ENCODE results near the gene NOS1AP. TPM values are rescaled to one million over a fixed set of nuclear protein-coding genes. Genes with fewer than 3 reads are reported as not detected.

NOS1AP gene
- total RNA-seq, 1 donor from 2014 or later: 4.9 TPM

GRCh38 chr1:162363823-162364222, 294.3 kb downstream of the NOS1AP start:
- no peaks in the 10 kb centered on the region for H3K9me3 ChIP-seq
- no peaks in the 10 kb centered on the region for H3K36me3 ChIP-seq
- DNase-seq: no peak
- no peaks in the 10 kb centered on the region for H3K27me3 ChIP-seq
- ATAC-seq: no peak
- TF ChIP-seq, protein P1, sequence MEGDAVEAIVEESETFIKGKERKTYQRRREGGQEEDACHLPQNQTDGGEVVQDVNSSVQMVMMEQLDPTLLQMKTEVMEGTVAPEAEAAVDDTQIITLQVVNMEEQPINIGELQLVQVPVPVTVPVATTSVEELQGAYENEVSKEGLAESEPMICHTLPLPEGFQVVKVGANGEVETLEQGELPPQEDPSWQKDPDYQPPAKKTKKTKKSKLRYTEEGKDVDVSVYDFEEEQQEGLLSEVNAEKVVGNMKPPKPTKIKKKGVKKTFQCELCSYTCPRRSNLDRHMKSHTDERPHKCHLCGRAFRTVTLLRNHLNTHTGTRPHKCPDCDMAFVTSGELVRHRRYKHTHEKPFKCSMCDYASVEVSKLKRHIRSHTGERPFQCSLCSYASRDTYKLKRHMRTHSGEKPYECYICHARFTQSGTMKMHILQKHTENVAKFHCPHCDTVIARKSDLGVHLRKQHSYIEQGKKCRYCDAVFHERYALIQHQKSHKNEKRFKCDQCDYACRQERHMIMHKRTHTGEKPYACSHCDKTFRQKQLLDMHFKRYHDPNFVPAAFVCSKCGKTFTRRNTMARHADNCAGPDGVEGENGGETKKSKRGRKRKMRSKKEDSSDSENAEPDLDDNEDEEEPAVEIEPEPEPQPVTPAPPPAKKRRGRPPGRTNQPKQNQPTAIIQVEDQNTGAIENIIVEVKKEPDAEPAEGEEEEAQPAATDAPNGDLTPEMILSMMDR (IDR thresholded peaks at IDR 0.05): no peak
- no peaks in the 10 kb centered on the region for H3K4me1 ChIP-seq
- no peak overlapping the region for H3K27ac ChIP-seq
- no peak overlapping the region for H3K4me3 ChIP-seq
- intact Hi-C loops (cut with DNase I): no loop called here

DNA sequence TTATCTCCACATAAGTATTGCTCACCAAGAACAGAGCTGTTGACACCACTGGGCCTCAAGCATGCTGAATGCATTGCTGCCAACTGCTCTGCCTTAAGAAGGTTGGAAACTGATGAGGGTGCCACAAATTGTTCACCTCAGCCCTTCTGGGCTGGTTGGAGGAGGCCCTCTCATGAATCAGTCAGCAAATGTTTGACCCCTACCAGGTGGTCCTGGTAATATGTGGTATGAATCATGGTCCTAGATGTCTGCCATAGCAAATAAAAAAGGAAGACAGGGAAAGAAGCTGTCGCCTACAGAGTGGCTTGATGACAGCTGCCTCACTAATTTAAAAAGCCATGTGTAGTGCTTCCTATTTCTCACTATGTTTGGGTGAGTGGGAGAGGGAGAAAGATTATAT, 295.0 kb downstream of the NOS1AP start:
- DNase-seq (no peak), ATAC-seq (no peak)
- intact Hi-C loops (cut with DNase I): no loop called here
- TF ChIP-seq, protein P1 (IDR thresholded peaks at IDR 0.05): no peak
- Histone ChIP-seq H3K4me3 (no peak overlapping the region), H3K27ac (no peak overlapping the region), H3K9me3 (no peaks in the 10 kb centered on the region), H3K4me1 (no peaks in the 10 kb centered on the region), H3K36me3 (no peaks in the 10 kb centered on the region), H3K27me3 (no peaks in the 10 kb centered on the region)

DNA sequence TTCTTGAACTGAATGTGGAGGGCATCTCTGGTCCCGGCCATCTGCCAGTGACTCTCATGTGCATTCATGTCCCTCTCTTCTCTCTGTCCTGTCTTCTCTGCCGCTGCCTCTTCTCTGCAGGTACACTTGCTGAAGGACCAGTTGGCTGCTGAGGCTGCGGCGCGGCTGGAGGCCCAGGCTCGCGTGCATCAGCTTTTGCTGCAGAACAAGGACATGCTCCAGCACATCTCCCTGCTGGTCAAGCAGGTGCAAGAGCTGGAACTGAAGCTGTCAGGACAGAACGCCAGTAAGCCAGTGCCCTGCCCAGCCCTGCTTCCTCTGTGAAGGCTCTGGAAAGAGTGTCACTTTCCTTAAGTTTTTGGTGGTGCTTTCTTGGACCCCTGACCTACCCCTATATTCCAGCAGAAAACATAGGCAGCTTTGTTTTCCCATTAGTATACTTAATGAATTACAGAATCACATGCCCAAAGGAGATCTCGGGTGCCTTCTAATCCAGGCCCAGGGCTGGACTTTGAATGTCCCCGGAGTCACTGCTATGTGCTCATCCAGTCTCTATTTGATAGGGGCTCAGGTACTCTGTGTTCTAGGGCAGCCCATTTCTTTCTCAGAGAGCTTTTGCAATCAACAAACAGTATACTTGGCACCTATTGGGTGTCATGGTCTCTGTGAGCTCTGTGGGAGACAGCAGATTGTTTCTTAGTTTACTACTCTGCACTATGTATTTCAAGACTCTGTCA, 296.0 kb downstream of the NOS1AP start:
- intact Hi-C loops (cut with DNase I): no loop called here
- Histone ChIP-seq H3K4me3 (no peak overlapping the region), H3K27me3 (no peaks in the 10 kb centered on the region), H3K27ac (no peak overlapping the region), H3K36me3 (no peaks in the 10 kb centered on the region), H3K9me3 (no peaks in the 10 kb centered on the region), H3K4me1 (no peaks in the 10 kb centered on the region)
- DNase-seq (no peak), ATAC-seq (no peak)
- TF ChIP-seq, protein P1 (IDR thresholded peaks at IDR 0.05): no peak

DNA sequence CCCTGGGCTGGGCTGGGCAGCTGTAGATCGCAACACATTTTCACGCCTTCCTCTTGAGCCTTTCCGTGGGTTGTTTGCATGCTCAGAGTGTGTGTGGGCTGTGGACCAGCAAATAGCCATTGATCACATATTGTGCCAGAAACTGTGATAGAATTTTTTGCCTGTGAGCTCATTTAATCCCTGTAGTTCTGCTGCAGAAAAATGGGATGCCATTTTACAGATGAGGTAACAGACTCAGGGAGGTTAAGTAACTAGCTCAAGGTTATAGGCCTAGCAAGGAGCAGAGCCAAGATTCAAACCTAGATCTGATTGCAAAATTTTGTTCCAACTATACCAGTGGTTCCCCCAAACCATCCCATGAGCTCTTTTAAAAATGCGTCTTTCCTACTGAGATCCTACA, 296.7 kb downstream of the NOS1AP start:
- H3K27me3 ChIP-seq: no peaks in the 10 kb centered on the region
- ATAC-seq (no peak), DNase-seq (no peak)
- H3K36me3 ChIP-seq: no peaks in the 10 kb centered on the region
- intact Hi-C loops (cut with DNase I): no loop called here
- TF ChIP-seq, protein P1 (IDR thresholded peaks at IDR 0.05): no peak
- H3K4me3 ChIP-seq: no peak overlapping the region
- no peak overlapping the region for H3K27ac ChIP-seq
- no peaks in the 10 kb centered on the region for H3K9me3 ChIP-seq
- H3K4me1 ChIP-seq: no peaks in the 10 kb centered on the region

- H3K27ac ChIP-seq: no peak overlapping the region
- no peak for ATAC-seq
- DNase-seq: no peak
- TF ChIP-seq, protein P1 (IDR thresholded peaks at IDR 0.05): no peak
- no peaks in the 10 kb centered on the region for H3K27me3 ChIP-seq
- no peak overlapping the region for H3K4me3 ChIP-seq
- no peaks in the 10 kb centered on the region for H3K9me3 ChIP-seq
- intact Hi-C loops (cut with DNase I): no loop called here
- no peaks in the 10 kb centered on the region for H3K36me3 ChIP-seq
- H3K4me1 ChIP-seq: no peaks in the 10 kb centered on the region
These were observed 297.2 kb downstream of the NOS1AP start for GRCh38 chr1:162366671-162367070.

GRCh38 chr1:162367073-162367472, 297.6 kb downstream of the NOS1AP start:
- TF ChIP-seq, protein P1 (IDR thresholded peaks at IDR 0.05): no peak
- H3K36me3 ChIP-seq: no peaks in the 10 kb centered on the region
- ATAC-seq (no peak), DNase-seq (no peak)
- no peak overlapping the region for H3K4me3 ChIP-seq
- H3K4me1 ChIP-seq: no peaks in the 10 kb centered on the region
- intact Hi-C loops (cut with DNase I): no loop called here
- H3K9me3 ChIP-seq: no peaks in the 10 kb centered on the region
- no peaks in the 10 kb centered on the region for H3K27me3 ChIP-seq
- no peak overlapping the region for H3K27ac ChIP-seq

All from upper lobe of right lung (tissue), 1 donor.